ENCODE measurements around the gene MRGPRE.

The MRGPRE gene

DNA sequence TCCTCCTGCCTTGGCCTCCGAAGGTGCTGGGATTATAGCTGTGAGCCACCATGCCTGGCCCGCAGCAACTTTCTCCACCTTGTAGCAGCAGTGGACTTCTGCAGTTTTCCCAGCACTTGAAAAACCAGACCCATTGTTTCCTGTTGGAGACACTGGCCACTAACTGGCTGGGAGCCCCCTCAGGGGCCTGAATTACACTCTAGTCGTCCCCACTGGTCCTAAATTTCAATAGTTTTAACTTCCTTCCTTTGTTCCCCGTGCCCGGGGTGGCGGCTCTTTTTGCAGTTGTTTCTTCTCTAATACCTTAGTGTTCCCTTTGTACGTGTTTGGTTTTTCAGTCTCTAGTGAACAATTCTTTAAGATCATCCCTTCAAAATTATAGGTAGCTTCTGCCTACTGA is 2.6 kb upstream of the MRGPRE start:
- TF ChIP-seq FOXP2 (optimal IDR thresholded peaks at IDR 0.05; ENCODE audit: borderline replicate concordance, extremely low read depth, extremely low read length, insufficient read depth) (no peak), TAF1 (IDR thresholded peaks at IDR 0.05; ENCODE audit: borderline replicate concordance, insufficient read depth, low read length) (no peak), SIN3A (IDR thresholded peaks at IDR 0.05; ENCODE audit: borderline replicate concordance, insufficient read depth, low read length) (no peak), POLR2AphosphoS5 (IDR thresholded peaks at IDR 0.05; ENCODE audit: low read depth, low read length) (no peak)
- TF ChIP-seq, protein P1, sequence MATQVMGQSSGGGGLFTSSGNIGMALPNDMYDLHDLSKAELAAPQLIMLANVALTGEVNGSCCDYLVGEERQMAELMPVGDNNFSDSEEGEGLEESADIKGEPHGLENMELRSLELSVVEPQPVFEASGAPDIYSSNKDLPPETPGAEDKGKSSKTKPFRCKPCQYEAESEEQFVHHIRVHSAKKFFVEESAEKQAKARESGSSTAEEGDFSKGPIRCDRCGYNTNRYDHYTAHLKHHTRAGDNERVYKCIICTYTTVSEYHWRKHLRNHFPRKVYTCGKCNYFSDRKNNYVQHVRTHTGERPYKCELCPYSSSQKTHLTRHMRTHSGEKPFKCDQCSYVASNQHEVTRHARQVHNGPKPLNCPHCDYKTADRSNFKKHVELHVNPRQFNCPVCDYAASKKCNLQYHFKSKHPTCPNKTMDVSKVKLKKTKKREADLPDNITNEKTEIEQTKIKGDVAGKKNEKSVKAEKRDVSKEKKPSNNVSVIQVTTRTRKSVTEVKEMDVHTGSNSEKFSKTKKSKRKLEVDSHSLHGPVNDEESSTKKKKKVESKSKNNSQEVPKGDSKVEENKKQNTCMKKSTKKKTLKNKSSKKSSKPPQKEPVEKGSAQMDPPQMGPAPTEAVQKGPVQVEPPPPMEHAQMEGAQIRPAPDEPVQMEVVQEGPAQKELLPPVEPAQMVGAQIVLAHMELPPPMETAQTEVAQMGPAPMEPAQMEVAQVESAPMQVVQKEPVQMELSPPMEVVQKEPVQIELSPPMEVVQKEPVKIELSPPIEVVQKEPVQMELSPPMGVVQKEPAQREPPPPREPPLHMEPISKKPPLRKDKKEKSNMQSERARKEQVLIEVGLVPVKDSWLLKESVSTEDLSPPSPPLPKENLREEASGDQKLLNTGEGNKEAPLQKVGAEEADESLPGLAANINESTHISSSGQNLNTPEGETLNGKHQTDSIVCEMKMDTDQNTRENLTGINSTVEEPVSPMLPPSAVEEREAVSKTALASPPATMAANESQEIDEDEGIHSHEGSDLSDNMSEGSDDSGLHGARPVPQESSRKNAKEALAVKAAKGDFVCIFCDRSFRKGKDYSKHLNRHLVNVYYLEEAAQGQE (IDR thresholded peaks at IDR 0.05; ENCODE audit: insufficient read depth in 1 of 2, low read depth in 2 of 2, low read length in 2 of 2) = no peak

DNA sequence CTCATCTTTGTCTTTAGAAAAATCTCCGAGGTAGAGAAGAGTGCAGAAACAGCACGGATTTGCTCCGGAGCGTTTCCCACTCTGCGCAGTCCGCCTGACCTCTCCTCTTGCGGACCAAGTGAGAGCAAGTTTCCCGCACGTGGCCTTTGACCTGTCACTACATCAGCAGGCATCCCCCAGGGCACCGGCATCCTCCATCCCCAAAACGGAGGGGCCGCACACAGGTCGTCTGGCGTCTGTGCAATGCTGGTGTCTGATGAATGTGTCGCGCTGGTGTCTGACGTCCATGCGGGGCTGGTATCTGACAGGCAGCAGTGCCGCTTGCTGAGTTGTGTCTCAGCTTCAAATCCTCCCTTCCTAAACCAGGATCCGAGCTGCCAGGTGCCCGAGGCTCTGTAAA is 739 bp upstream of the MRGPRE start:
- no peak for TF ChIP-seq POLR2AphosphoS5 (IDR thresholded peaks at IDR 0.05; ENCODE audit: low read depth, low read length)
- TF ChIP-seq, protein P1 (IDR thresholded peaks at IDR 0.05; ENCODE audit: insufficient read depth in 1 of 2, low read depth in 2 of 2, low read length in 2 of 2) = no peak
- no peak for TF ChIP-seq SIN3A (IDR thresholded peaks at IDR 0.05; ENCODE audit: borderline replicate concordance, insufficient read depth, low read length)
- TF ChIP-seq TAF1 (IDR thresholded peaks at IDR 0.05; ENCODE audit: borderline replicate concordance, insufficient read depth, low read length) = no peak
- TF ChIP-seq FOXP2 (optimal IDR thresholded peaks at IDR 0.05; ENCODE audit: borderline replicate concordance, extremely low read depth, extremely low read length, insufficient read depth) = no peak

DNA sequence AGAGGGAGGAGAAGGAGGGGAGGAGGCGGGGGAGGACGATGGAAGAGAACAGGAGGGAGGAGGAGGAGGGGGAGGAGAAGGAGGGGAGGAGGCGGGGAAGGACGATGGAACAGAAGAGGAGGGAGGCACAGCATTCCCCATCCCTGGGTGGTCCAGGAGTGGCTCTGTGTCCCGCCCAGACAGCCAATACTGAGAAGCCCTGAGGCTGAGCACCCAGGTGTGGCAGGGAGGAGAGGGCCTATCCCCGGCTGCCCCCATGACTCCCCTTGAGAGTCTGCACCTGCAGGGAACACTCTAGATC is 717 bp downstream of the MRGPRE start:
- TF ChIP-seq SIN3A (IDR thresholded peaks at IDR 0.05; ENCODE audit: borderline replicate concordance, insufficient read depth, low read length) (no peak), FOXP2 (optimal IDR thresholded peaks at IDR 0.05; ENCODE audit: borderline replicate concordance, extremely low read depth, extremely low read length, insufficient read depth) (no peak), TAF1 (IDR thresholded peaks at IDR 0.05; ENCODE audit: borderline replicate concordance, insufficient read depth, low read length) (no peak), POLR2AphosphoS5 (IDR thresholded peaks at IDR 0.05; ENCODE audit: low read depth, low read length) (no peak)
- TF ChIP-seq, protein P1 (IDR thresholded peaks at IDR 0.05; ENCODE audit: insufficient read depth in 1 of 2, low read depth in 2 of 2, low read length in 2 of 2) = no peak

DNA sequence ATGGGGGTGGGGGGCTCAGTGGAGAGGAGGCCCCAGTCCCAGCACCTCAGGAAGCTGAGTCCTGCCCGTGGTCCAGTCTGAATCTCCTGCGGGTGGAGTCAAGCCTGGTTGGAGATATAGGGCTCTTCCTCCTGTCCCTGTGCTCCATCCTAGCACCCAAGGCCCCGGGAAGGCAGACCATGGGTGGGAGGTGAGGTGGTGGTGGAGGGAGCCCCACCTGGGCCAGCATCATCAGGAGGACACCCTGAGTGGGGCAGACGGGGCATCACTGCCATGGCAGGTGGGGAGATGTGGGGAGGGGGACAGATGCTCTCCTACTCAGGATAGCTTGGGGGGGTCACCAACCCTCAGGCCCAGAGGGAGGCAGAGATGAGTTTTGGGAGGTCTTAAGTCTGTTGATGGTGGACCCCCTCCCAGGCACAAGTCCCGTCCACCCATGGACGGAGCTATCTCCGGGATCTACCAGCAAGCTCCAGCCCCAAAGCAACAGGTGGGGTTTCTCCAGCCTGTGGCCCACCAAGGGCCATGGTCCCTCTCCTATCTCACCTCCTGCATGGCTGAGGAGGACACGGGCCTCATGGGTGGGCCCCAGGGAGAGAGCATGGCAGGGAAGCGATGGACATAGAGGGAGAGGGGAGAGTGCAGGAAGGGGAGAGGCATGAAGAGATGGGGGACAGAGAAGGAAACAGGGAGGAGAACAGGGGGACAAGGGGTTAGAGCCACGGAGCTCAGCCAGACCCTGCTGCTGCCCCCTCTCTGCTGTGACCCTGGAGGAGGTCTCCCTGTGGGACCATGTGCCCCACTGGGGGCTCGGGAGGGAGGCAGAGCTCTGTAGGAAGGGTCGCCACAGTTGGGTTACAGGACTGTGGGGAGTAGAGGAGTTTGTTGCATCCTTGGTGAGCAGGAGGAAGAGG is 1.3 kb downstream of the MRGPRE start:
- TF ChIP-seq POLR2AphosphoS5 (IDR thresholded peaks at IDR 0.05; ENCODE audit: low read depth, low read length) (no peak), SIN3A (IDR thresholded peaks at IDR 0.05; ENCODE audit: borderline replicate concordance, insufficient read depth, low read length) (no peak), FOXP2 (optimal IDR thresholded peaks at IDR 0.05; ENCODE audit: borderline replicate concordance, extremely low read depth, extremely low read length, insufficient read depth) (no peak), TAF1 (IDR thresholded peaks at IDR 0.05; ENCODE audit: borderline replicate concordance, insufficient read depth, low read length) (no peak)
- TF ChIP-seq, protein P1 (IDR thresholded peaks at IDR 0.05; ENCODE audit: insufficient read depth in 1 of 2, low read depth in 2 of 2, low read length in 2 of 2) = no peak

Data from PFSK-1 (cell line).